GM23338 (cell line): Measurements from ENCODE around the gene DCAF11. TPM values are rescaled to one million over a fixed set of nuclear protein-coding genes. Genes with fewer than 3 reads are reported as not detected.

Source experiments
- ATAC-seq: fragments of 200-7000 bp; cut with Tn5 transposase; 3 replicates; pipeline ENCODE4 v1.9.1; 2020
- DNase-seq: peaks from one replicate; pipeline ENCODE4 v3.0.0-alpha.2; 2015; ENCODE audit warnings: low spot score
- H2AFZ ChIP-seq: fragments of 200-600 bp; sonication (generic); 2 replicates; pipeline ENCODE4 v1.8.0; 2016; ENCODE audit warnings: antibody characterized with exemption, mild to moderate bottlenecking, moderate library complexity
- H3F3A ChIP-seq: fragments of 200-600 bp; sonication (generic); replicated peaks from 2 replicates; pipeline ENCODE4 v1.8.0; 2017; ENCODE audit warnings: antibody characterized with exemption, mixed run types, low read depth
- H3K27ac ChIP-seq: fragments of 200-600 bp; sonication (generic); 2 replicates; pipeline ENCODE4 v1.6.1; 2016; ENCODE audit warnings: low read depth
- H3K27me3 ChIP-seq: fragments of 200-600 bp; sonication (generic); 2 replicates; pipeline ENCODE4 v1.8.0; 2016; ENCODE audit warnings: mild to moderate bottlenecking, mixed run types, moderate library complexity; ENCODE audit not compliant: insufficient read depth
- H3K36me3 ChIP-seq: fragments of 200-600 bp; sonication (generic); 2 replicates; pipeline ENCODE4 v1.8.0; 2016; ENCODE audit warnings: mild to moderate bottlenecking; ENCODE audit not compliant: insufficient read depth
- H3K4me1 ChIP-seq: fragments of 200-600 bp; sonication (generic); 2 replicates; pipeline ENCODE4 v1.8.0; 2016; ENCODE audit warnings: mild to moderate bottlenecking, moderate library complexity; ENCODE audit not compliant: insufficient read depth
- H3K4me2 ChIP-seq: fragments of 200-600 bp; sonication (generic); 2 replicates; pipeline ENCODE4 v1.7.1; 2017; ENCODE audit warnings: mixed run types
- H3K4me3 ChIP-seq: fragments of 200-600 bp; sonication (generic); 2 replicates; pipeline ENCODE4 v1.6.1; 2016; ENCODE audit warnings: mixed run types
- H3K79me2 ChIP-seq: fragments of 200-600 bp; sonication (generic); replicated peaks from 2 replicates; pipeline ENCODE4 v1.8.0; 2017; ENCODE audit warnings: mild to moderate bottlenecking; ENCODE audit not compliant: insufficient read depth
- H3K9me2 ChIP-seq: fragments of 200-600 bp; sonication (generic); 2 replicates; pipeline ENCODE4 v1.8.0; 2017; ENCODE audit not compliant: insufficient read depth
- H4K20me1 ChIP-seq: fragments of 200-600 bp; sonication (generic); replicated peaks from 2 replicates; pipeline ENCODE4 v1.8.0; 2017; ENCODE audit warnings: mild to moderate bottlenecking; ENCODE audit not compliant: insufficient read depth
- H3K27ac Mint-ChIP-seq: 2 replicates; pipeline ENCODE4 v1.8.0; 2020; ENCODE audit warnings: inconsistent platforms, mild to moderate bottlenecking, moderate library complexity, mixed read lengths
- H3K27me3 Mint-ChIP-seq: 3 replicates; pipeline ENCODE4 v1.8.0; 2022; ENCODE audit warnings: low read depth, mild to moderate bottlenecking, moderate library complexity, mixed read lengths, inconsistent platforms; ENCODE audit not compliant: insufficient read depth, poor library complexity
- H3K36me3 Mint-ChIP-seq: 3 replicates; pipeline ENCODE4 v1.8.0; 2021; ENCODE audit warnings: low read depth, mild to moderate bottlenecking, inconsistent platforms, moderate library complexity, mixed read lengths
- H3K4me1 Mint-ChIP-seq: 3 replicates; pipeline ENCODE4 v1.8.0; 2020; ENCODE audit warnings: mild to moderate bottlenecking, inconsistent platforms, mixed read lengths
- H3K4me3 Mint-ChIP-seq: 3 replicates; pipeline ENCODE4 v1.8.0; 2021; ENCODE audit warnings: moderate library complexity, mild to moderate bottlenecking, inconsistent platforms, mixed read lengths
- H3K9me3 Mint-ChIP-seq: 3 replicates; pipeline ENCODE4 v1.8.0; 2020; ENCODE audit warnings: moderate library complexity, mild to moderate bottlenecking, inconsistent platforms, mixed read lengths
- CREB1 ChIP-seq: fragments of 250-450 bp; sonication (Bioruptor Pico); IDR thresholded peaks from 2 replicates; pipeline ENCODE4 v1.5.0; 2020; ENCODE audit warnings: low read depth, mild to moderate bottlenecking, moderate library complexity
- EZH2phosphoT487 ChIP-seq: fragments of 200-600 bp; sonication (generic); IDR thresholded peaks from one replicate; pipeline ENCODE4 v1.8.1; 2018; ENCODE audit warnings: antibody characterized with exemption; ENCODE audit not compliant: unreplicated experiment
- JUNB ChIP-seq: IDR thresholded peaks from one replicate; pipeline ENCODE4 v1.6.1; 2016; ENCODE audit warnings: antibody characterized with exemption; ENCODE audit not compliant: unreplicated experiment
- NANOG ChIP-seq: IDR thresholded peaks from 2 replicates; pipeline ENCODE4 v1.6.1; 2016; ENCODE audit warnings: antibody characterized with exemption, borderline replicate concordance
- POLR2AphosphoS5 ChIP-seq: IDR thresholded peaks from 2 replicates; pipeline ENCODE4 v1.6.1; 2016; ENCODE audit warnings: antibody characterized with exemption, low read depth
- ZNF114 ChIP-seq: fragments of 250-450 bp; sonication (Bioruptor Pico); IDR thresholded peaks from 2 replicates; pipeline ENCODE4 v1.5.0; 2020; ENCODE audit warnings: mild to moderate bottlenecking, moderate library complexity
- polyA plus RNA-seq: library from polyadenylated mRNA; unstranded; fragments of >200 nt; fragmentation: Nextera tagmentation; extraction: Ambion mirVana; gene quantifications from 2 replicates; pipeline ENCODE4 v1.2.1, GENCODE V29; 2016
- total RNA-seq: library from RNA; depleted of rRNA; stranded (reverse); fragments of >200 nt; shearing (Covaris generic); gene quantifications from 2 replicates; pipeline ENCODE4 v1.2.3, GENCODE V29; 2014
- TF ChIP-seq, protein P1 (sequence below): IDR thresholded peaks from one replicate; pipeline ENCODE4 v1.6.1; 2018; ENCODE audit warnings: antibody characterized with exemption; ENCODE audit not compliant: unreplicated experiment
- TF ChIP-seq, protein P2 (sequence below): fragments of 250-450 bp; sonication (Bioruptor Pico); IDR thresholded peaks from 2 replicates; pipeline ENCODE4 v1.5.0; 2020; ENCODE audit warnings: mild to moderate bottlenecking, moderate library complexity
- TF ChIP-seq, protein P3 (sequence below): IDR thresholded peaks from 2 replicates; pipeline ENCODE4 v1.6.1; 2016; ENCODE audit warnings: antibody characterized with exemption

Gene DCAF11
- total and polyA plus RNA-seq, 2 experiments from 2014 or later: 18.6 to 93.2 TPM

DNA sequence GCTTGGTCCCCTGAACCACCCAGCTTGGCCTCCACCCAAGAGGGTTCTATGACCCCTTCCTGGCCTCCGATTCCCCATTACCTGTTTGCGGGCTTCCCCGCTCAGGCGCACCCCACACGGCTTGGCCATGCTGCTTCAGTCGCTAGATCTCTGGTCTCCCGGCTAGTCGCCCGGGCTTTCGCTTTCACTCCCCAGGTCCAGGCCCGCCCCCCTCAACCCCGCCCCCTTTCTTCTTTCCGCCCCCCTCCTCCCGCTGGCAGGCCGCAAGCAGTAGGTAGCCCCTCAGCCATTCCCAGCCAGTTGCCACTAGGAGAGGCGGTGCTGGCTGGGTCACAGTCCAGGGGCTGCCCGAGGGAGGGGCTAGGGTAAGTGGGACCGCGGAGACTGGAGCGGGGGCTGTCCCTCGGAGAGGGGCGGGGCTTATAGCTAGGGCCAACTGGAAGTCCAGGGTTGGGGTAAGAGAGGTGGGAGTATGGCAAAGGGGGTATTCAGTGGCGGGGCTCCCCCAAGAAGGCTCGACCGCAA is 31.9 kb downstream of the DCAF11 start, which contains the start of gene PSME2:
Gene PSME2 (minus strand): TSS at position 158 of the 525 bp plus-strand sequence. CDS start 29 bp downstream, at position 129.
- H3K27ac Mint-ChIP-seq: peak within 1 kb of the TSS; percentile 97
- peaks cover 25% of the 10 kb centered on the region for H3K36me3 ChIP-seq
- peaks cover 38% of the 10 kb centered on the region for H3K79me2 ChIP-seq
- peak within 1 kb of the TSS; percentile 97 for H2AFZ ChIP-seq
- H3F3A ChIP-seq: peaks cover 14% of the 10 kb centered on the region
- peaks cover 12% of the 10 kb centered on the region for H3K27me3 Mint-ChIP-seq
- H4K20me1 ChIP-seq: peaks cover 7% of the 10 kb centered on the region; the same call in 1 of the 2 replicates
- no peaks in the 10 kb centered on the region for H3K9me2 ChIP-seq
- H3K9me3 Mint-ChIP-seq: no peaks in the 10 kb centered on the region; the same call in 2 of the 3 replicates
- ATAC-seq (peak; percentile 80), DNase-seq (peak; percentile 99)
- H3K27me3 ChIP-seq: no peaks in the 10 kb centered on the region
- no peak for TF ChIP-seq NANOG
- TF ChIP-seq ZNF114 (CRISPR knock-in tag): no peak
- TF ChIP-seq, protein P1, sequence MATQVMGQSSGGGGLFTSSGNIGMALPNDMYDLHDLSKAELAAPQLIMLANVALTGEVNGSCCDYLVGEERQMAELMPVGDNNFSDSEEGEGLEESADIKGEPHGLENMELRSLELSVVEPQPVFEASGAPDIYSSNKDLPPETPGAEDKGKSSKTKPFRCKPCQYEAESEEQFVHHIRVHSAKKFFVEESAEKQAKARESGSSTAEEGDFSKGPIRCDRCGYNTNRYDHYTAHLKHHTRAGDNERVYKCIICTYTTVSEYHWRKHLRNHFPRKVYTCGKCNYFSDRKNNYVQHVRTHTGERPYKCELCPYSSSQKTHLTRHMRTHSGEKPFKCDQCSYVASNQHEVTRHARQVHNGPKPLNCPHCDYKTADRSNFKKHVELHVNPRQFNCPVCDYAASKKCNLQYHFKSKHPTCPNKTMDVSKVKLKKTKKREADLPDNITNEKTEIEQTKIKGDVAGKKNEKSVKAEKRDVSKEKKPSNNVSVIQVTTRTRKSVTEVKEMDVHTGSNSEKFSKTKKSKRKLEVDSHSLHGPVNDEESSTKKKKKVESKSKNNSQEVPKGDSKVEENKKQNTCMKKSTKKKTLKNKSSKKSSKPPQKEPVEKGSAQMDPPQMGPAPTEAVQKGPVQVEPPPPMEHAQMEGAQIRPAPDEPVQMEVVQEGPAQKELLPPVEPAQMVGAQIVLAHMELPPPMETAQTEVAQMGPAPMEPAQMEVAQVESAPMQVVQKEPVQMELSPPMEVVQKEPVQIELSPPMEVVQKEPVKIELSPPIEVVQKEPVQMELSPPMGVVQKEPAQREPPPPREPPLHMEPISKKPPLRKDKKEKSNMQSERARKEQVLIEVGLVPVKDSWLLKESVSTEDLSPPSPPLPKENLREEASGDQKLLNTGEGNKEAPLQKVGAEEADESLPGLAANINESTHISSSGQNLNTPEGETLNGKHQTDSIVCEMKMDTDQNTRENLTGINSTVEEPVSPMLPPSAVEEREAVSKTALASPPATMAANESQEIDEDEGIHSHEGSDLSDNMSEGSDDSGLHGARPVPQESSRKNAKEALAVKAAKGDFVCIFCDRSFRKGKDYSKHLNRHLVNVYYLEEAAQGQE: no peak
- TF ChIP-seq POLR2AphosphoS5: peak; percentile 50; the same call in 1 of the 2 replicates
- TF ChIP-seq EZH2phosphoT487: no peak
- no peak for TF ChIP-seq JUNB
- H3K4me1 Mint-ChIP-seq: peaks cover 23% of the 10 kb centered on the region
- peak within 1 kb of the TSS; percentile 99 for H3K4me2 ChIP-seq
- peaks cover 18% of the 10 kb centered on the region for H3K4me1 ChIP-seq
- H3K4me3 ChIP-seq: peak within 1 kb of the TSS; percentile 70
- peak within 1 kb of the TSS; percentile 99 for H3K4me3 Mint-ChIP-seq
- peak within 1 kb of the TSS; percentile 51; the same call in 1 of the 2 replicates for H3K27ac ChIP-seq
- H3K36me3 Mint-ChIP-seq: peaks cover 59% of the 10 kb centered on the region

DNA sequence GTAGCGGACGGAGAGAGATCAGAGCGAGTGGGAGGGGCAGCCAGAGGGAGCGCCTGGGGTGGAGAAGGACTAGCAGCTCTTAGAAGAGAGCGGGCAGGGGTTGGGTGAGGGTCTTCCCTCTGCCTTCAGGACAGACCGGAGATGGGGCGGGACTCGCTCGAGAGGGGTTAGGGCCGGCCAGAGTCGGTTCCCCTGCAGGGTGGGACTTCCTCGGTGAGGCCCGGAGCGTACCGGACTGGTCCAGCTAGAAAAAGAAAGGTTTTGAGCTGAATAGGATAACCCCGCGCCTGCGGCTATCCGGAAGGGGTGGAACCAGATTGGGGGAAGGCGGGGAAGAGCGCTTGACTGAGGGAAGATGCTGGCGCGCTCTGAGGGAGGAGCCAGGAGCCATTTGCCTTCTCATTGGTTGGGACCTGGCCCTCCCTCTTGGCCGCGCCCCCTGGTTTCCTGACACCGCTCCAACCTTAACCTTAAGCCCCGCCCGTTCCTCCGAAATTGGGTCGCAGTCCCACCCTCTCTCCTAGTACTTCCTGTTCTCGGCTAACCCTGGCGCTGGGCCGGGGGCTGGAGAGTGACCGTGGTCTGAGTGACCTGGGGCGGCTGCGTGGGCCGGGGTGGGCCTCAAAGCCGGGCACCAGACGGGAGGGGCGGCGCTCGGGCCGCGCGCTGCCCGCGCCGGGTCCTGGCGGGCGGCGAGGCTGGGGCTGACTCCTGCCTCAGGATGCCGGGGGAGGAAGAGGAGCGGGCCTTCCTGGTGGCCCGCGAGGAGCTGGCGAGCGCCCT is 32.6 kb downstream of the DCAF11 start, which contains the start of gene RNF31:
Gene RNF31 (plus strand): TSS at position 521 of the 783 bp plus-strand sequence. CDS start 201 bp downstream, at position 722.
- H2AFZ ChIP-seq: peak within 1 kb of the TSS; percentile 97
- peaks cover 66% of the 10 kb centered on the region for H3K36me3 Mint-ChIP-seq
- peaks cover 38% of the 10 kb centered on the region for H3K79me2 ChIP-seq
- peak within 1 kb of the TSS; percentile 99 for H3K4me2 ChIP-seq
- DNase-seq: peak; percentile 100
- peak within 1 kb of the TSS; percentile 99 for H3K4me3 Mint-ChIP-seq
- peaks cover 7% of the 10 kb centered on the region; the same call in 1 of the 2 replicates for H4K20me1 ChIP-seq
- peak within 1 kb of the TSS; percentile 97 for H3K27ac Mint-ChIP-seq
- H3K9me3 Mint-ChIP-seq: no peaks in the 10 kb centered on the region; the same call in 2 of the 3 replicates
- H3K4me1 Mint-ChIP-seq: peaks cover 21% of the 10 kb centered on the region
- H3K27me3 Mint-ChIP-seq: peaks cover 11% of the 10 kb centered on the region
- peaks cover 15% of the 10 kb centered on the region for H3K4me1 ChIP-seq
- ATAC-seq: peak; percentile 90
- H3K9me2 ChIP-seq: no peaks in the 10 kb centered on the region
- H3K27ac ChIP-seq: peak within 1 kb of the TSS; percentile 51; the same call in 1 of the 2 replicates
- H3F3A ChIP-seq: peaks cover 11% of the 10 kb centered on the region
- peak within 1 kb of the TSS; percentile 70 for H3K4me3 ChIP-seq
- no peaks in the 10 kb centered on the region for H3K27me3 ChIP-seq
- peaks cover 26% of the 10 kb centered on the region for H3K36me3 ChIP-seq
- TF ChIP-seq CREB1 (no peak), POLR2AphosphoS5 (peak; percentile 60)
- TF ChIP-seq, protein P2, sequence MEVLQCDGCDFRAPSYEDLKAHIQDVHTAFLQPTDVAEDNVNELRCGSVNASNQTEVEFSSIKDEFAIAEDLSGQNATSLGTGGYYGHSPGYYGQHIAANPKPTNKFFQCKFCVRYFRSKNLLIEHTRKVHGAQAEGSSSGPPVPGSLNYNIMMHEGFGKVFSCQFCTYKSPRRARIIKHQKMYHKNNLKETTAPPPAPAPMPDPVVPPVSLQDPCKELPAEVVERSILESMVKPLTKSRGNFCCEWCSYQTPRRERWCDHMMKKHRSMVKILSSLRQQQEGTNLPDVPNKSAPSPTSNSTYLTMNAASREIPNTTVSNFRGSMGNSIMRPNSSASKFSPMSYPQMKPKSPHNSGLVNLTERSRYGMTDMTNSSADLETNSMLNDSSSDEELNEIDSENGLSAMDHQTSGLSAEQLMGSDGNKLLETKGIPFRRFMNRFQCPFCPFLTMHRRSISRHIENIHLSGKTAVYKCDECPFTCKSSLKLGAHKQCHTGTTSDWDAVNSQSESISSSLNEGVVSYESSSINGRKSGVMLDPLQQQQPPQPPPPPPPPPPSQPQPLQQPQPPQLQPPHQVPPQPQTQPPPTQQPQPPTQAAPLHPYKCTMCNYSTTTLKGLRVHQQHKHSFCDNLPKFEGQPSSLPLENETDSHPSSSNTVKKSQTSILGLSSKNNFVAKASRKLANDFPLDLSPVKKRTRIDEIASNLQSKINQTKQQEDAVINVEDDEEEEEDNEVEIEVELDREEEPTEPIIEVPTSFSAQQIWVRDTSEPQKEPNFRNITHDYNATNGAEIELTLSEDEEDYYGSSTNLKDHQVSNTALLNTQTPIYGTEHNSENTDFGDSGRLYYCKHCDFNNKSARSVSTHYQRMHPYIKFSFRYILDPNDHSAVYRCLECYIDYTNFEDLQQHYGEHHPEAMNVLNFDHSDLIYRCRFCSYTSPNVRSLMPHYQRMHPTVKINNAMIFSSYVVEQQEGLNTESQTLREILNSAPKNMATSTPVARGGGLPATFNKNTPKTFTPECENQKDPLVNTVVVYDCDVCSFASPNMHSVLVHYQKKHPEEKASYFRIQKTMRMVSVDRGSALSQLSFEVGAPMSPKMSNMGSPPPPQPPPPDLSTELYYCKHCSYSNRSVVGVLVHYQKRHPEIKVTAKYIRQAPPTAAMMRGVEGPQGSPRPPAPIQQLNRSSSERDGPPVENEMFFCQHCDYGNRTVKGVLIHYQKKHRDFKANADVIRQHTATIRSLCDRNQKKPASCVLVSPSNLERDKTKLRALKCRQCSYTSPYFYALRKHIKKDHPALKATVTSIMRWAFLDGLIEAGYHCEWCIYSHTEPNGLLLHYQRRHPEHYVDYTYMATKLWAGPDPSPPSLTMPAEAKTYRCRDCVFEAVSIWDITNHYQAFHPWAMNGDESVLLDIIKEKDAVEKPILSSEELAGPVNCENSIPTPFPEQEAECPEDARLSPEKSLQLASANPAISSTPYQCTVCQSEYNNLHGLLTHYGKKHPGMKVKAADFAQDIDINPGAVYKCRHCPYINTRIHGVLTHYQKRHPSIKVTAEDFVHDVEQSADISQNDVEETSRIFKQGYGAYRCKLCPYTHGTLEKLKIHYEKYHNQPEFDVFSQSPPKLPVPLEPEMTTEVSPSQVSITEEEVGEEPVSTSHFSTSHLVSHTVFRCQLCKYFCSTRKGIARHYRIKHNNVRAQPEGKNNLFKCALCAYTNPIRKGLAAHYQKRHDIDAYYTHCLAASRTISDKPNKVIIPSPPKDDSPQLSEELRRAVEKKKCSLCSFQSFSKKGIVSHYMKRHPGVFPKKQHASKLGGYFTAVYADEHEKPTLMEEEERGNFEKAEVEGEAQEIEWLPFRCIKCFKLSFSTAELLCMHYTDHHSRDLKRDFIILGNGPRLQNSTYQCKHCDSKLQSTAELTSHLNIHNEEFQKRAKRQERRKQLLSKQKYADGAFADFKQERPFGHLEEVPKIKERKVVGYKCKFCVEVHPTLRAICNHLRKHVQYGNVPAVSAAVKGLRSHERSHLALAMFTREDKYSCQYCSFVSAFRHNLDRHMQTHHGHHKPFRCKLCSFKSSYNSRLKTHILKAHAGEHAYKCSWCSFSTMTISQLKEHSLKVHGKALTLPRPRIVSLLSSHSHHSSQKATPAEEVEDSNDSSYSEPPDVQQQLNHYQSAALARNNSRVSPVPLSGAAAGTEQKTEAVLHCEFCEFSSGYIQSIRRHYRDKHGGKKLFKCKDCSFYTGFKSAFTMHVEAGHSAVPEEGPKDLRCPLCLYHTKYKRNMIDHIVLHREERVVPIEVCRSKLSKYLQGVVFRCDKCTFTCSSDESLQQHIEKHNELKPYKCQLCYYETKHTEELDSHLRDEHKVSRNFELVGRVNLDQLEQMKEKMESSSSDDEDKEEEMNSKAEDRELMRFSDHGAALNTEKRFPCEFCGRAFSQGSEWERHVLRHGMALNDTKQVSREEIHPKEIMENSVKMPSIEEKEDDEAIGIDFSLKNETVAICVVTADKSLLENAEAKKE (CRISPR knock-in tag): no peak
- TF ChIP-seq, protein P3, sequence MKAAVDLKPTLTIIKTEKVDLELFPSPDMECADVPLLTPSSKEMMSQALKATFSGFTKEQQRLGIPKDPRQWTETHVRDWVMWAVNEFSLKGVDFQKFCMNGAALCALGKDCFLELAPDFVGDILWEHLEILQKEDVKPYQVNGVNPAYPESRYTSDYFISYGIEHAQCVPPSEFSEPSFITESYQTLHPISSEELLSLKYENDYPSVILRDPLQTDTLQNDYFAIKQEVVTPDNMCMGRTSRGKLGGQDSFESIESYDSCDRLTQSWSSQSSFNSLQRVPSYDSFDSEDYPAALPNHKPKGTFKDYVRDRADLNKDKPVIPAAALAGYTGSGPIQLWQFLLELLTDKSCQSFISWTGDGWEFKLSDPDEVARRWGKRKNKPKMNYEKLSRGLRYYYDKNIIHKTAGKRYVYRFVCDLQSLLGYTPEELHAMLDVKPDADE: peak; percentile 53; the same call in 1 of the 2 replicates
